Pancreas (tissue), 10 donors: ENCODE data around the gene ADK. TPM values are rescaled to one million over a fixed set of nuclear protein-coding genes. Genes with fewer than 3 reads are reported as not detected.

ENCODE experiments used
- ATAC-seq, 4 donors: fragments of 200-7000 bp; cut with Tn5 transposase; one replicate each; pipeline versions ENCODE4 v1.8.0 to v1.9.1; 2020; ENCODE audit warnings: mild to moderate bottlenecking in 4 of 4, moderate library complexity in 4 of 4
- DNase-seq, 6 donors: peaks; one replicate each; pipeline ENCODE4 v3.0.0-alpha.2; 2020
- FAIRE-seq: peaks from 2 replicates; lab custom pipeline; 2012; peaks lifted over from hg19 to GRCh38; lab: Jason Lieb, UNC
- H3K27ac ChIP-seq, 4 donors: fragments of 200-600 bp; sonication (generic); 1 replicate in 3 of 4; 2 replicates in 1 of 4; pipeline versions ENCODE4 v1.5.0 to v1.8.0; 2020
- H3K27me3 ChIP-seq, 4 donors: fragments of 200-600 bp; one replicate each; pipeline ENCODE4 v1.8.0; 2021
- H3K36me3 ChIP-seq, 3 donors: fragments of 200-600 bp; sonication (generic) in 1 of 3; one replicate each; pipeline versions ENCODE4 v1.5.0 to v1.8.0; 2020 to 2021
- H3K4me1 ChIP-seq, 3 donors: fragments of 200-600 bp; one replicate each; pipeline ENCODE4 v1.8.0; 2021
- H3K4me3 ChIP-seq, 4 donors: fragments of 200-600 bp; sonication (generic) in 2 of 4; one replicate each; pipeline versions ENCODE4 v1.5.0 to v1.8.0; 2020 to 2021
- H3K9me3 ChIP-seq, 4 donors: fragments of 200-600 bp; one replicate each; pipeline ENCODE4 v1.8.0; 2021
- WGBS, 2 donors: extraction: QIAGEN DNeasy Blood & Tissue Kit; methylation state at CpG; one replicate each; pipeline ENCODE4 v1.1.7; 2013; 5-methylcytosine and 5-hydroxymethylcytosine counted together
- intact Hi-C, 3 donors: fragments of 100-400 bp; cut with DNase I; formaldehyde crosslinking; loops; one replicate each; pipeline versions ENCODE4 v1.11.1 to v1.14.2; 2022
- polyA plus RNA-seq, 2 donors: library from polyadenylated mRNA; stranded (reverse); fragments of 200-250 nt; gene quantifications; one replicate each; pipeline ENCODE4 v1.2.3, GENCODE V29; 2013
- total RNA-seq, 6 donors: library from RNA; stranded (reverse); fragmentation: NEBNext Ultra II Directional in 4 of 6; extraction: Animal tissue kit (Norgen Biotek cat#: 25700) in 4 of 6; gene quantifications; one replicate each; pipeline versions ENCODE4 v1.2.1 to v1.2.4, GENCODE V29; 2021 to 2023
- TF ChIP-seq, protein P1 (sequence below), 4 donors: fragments of 200-600 bp; sonication (generic) in 3 of 4; IDR thresholded peaks; one replicate each; pipeline versions ENCODE4 v1.5.0 to v1.8.0; 2021; ENCODE audit warnings: antibody characterized with exemption in 4 of 4
- donor health status: healthy with polysubstance abuse.
- donor health status: DM: no; HTN: no; CAD: no; lungs with moderate emphysema.
- donor health status: DM: no; HTN: no; CAD: no.
- donor health status: control.
- donor health status: control.
- donor health status: Bipolar disorder and iron deficiency.
- donor health status: DM: yes; HTN: yes; CAD: no.
- donor health status: DM: no; HTN: no; CAD: no.
- donor health status: DM: no; HTN: no; CAD: no.
- donor health status: DM: yes; HTN: yes; CAD: no.

The ADK gene
- total and polyA plus RNA-seq, 8 donors = 6.5 to 17.3 (median 13.4) TPM

DNA sequence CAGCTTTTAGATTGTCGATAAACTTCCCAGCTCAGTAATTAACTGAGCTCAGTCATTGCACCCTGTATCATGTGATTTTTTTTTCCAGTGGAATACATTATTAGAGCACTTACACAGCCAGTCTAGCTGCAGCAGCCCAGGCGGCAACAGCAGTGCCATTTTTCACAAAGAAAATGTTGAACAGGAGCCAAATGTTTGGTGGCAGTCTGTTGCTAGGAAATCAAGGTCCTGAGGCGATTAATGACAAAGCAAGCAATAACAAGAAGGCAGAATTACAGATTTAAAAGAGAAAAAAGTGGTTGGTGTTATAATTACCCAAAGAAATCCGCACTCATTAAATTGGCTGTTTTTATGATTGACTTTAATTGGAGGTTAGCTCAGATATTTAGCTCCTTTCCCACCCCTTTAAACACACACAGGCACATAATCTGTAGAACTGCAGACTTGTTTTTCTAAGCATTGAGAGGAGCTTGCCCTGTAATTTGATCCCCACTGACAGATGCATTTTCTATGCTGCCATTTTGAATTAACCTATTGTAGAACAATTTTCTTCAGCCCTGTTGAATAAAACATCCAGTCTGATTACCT, 267.4 kb downstream of the ADK start:
- Histone ChIP-seq H3K36me3 (no peaks in the 10 kb centered on the region), H3K27ac (peak overlapping the region in 3 of 4 donors; percentile 0 to 72 (median 54)), H3K27me3 (no peaks in the 10 kb centered on the region), H3K9me3 (no peaks in the 10 kb centered on the region), H3K4me3 (peak overlapping the region in 1 of 4 donors; percentile 5), H3K4me1 (peaks cover 5 to 15% (median 11%) of the 10 kb centered on the region in 3 donors)
- WGBS, 2 donors = 10 to 12% methylated on average over 4 of the region's 4 CpGs
- intact Hi-C loops = no loop called here
- FAIRE-seq (no peak), ATAC-seq (peak; percentile 92 to 98 (median 96)), DNase-seq (peak in 5 of 6 donors; percentile 45 to 67 (median 61))
- TF ChIP-seq, protein P1, sequence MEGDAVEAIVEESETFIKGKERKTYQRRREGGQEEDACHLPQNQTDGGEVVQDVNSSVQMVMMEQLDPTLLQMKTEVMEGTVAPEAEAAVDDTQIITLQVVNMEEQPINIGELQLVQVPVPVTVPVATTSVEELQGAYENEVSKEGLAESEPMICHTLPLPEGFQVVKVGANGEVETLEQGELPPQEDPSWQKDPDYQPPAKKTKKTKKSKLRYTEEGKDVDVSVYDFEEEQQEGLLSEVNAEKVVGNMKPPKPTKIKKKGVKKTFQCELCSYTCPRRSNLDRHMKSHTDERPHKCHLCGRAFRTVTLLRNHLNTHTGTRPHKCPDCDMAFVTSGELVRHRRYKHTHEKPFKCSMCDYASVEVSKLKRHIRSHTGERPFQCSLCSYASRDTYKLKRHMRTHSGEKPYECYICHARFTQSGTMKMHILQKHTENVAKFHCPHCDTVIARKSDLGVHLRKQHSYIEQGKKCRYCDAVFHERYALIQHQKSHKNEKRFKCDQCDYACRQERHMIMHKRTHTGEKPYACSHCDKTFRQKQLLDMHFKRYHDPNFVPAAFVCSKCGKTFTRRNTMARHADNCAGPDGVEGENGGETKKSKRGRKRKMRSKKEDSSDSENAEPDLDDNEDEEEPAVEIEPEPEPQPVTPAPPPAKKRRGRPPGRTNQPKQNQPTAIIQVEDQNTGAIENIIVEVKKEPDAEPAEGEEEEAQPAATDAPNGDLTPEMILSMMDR (IDR thresholded peaks at IDR 0.05) = no peak

DNA sequence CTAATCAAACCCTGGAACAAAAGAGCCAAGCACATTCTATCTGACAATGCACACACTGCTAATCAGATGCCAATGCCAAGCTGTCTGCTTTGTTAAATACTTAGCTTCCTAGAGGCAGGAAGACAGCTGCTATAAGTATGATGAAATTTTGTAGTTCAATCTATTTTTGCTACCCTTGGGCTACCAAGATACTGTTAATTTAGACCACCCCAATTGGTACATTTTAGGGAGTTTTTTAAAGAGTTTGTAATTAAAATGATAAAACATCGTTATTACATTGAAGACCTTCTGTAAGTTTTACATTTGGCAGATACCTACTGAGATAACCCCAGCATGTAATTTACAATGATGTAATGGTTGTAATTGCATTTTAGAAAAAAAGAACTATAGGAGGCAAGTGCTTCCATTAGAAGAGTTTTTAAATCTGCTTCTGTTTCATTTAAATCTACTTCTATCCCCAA, 268.5 kb downstream of the ADK start:
- Histone ChIP-seq H3K27ac (no peak overlapping the region), H3K4me1 (peaks cover 5 to 15% (median 11%) of the 10 kb centered on the region in 3 donors), H3K9me3 (no peaks in the 10 kb centered on the region), H3K27me3 (no peaks in the 10 kb centered on the region), H3K4me3 (no peak overlapping the region), H3K36me3 (no peaks in the 10 kb centered on the region)
- 61 to 75% methylated on average over 1 of the region's 1 CpG for WGBS, 2 donors
- no peak for DNase-seq
- FAIRE-seq = no peak
- intact Hi-C loops = no loop called here
- ATAC-seq = no peak
- TF ChIP-seq, protein P1 (IDR thresholded peaks at IDR 0.05) = no peak

- ATAC-seq (no peak), FAIRE-seq (no peak), DNase-seq (no peak)
- no peaks in the 10 kb centered on the region for H3K36me3 ChIP-seq
- peaks cover 5 to 15% (median 11%) of the 10 kb centered on the region in 3 donors for H3K4me1 ChIP-seq
- WGBS, 2 donors = 82 to 88% methylated on average over 2 of the region's 2 CpGs
- intact Hi-C loops = no loop called here
- H3K4me3 ChIP-seq = no peak overlapping the region
- TF ChIP-seq, protein P1 (IDR thresholded peaks at IDR 0.05) = peak in 2 of 4 donors; percentile 9 to 17
- no peaks in the 10 kb centered on the region for H3K9me3 ChIP-seq
- no peak overlapping the region for H3K27ac ChIP-seq
- no peaks in the 10 kb centered on the region for H3K27me3 ChIP-seq
Observed at GRCh38 chr10:74419958-74420375, 268.9 kb downstream of the ADK start.

DNA sequence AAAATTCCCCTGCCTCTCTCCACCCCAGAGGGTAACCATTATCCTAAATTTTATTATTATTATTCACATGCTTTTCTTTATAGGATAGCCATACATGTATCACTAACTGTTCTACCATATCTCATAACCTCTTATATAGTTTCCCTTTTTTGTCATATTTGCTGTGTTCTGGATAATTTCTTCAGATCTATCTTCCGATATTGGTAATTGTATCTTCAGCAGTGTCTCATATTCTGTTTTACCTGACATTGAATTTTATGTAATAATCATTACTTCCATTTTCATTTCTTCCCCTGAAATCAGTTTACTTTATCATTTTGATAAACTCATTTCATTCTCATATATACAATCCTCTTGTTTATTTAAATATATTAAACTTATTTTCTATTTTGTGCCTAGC, 273.5 kb downstream of the ADK start:
- Histone ChIP-seq H3K9me3 (no peaks in the 10 kb centered on the region), H3K36me3 (no peaks in the 10 kb centered on the region), H3K27me3 (no peaks in the 10 kb centered on the region), H3K27ac (no peak overlapping the region), H3K4me1 (peaks cover 0 to under 1% (median 0%) of the 10 kb centered on the region in 3 donors), H3K4me3 (no peak overlapping the region)
- ATAC-seq = no peak
- TF ChIP-seq, protein P1 (IDR thresholded peaks at IDR 0.05) = no peak
- intact Hi-C loops = no loop called here
- WGBS, 2 donors = 100% methylated on average over 1 of the region's 1 CpG
- DNase-seq = no peak
- FAIRE-seq = no peak

- Histone ChIP-seq H3K4me1 (no peaks in the 10 kb centered on the region), H3K27me3 (no peaks in the 10 kb centered on the region), H3K27ac (no peak overlapping the region), H3K36me3 (no peaks in the 10 kb centered on the region), H3K4me3 (no peak overlapping the region), H3K9me3 (no peaks in the 10 kb centered on the region)
- DNase-seq (no peak), ATAC-seq (no peak), FAIRE-seq (no peak)
- WGBS, 2 donors = 93 to 97% methylated on average over 2 of the region's 2 CpGs
- TF ChIP-seq, protein P1 (IDR thresholded peaks at IDR 0.05) = no peak
- intact Hi-C loops = no loop called here
Observed at GRCh38 chr10:74425456-74426001, 274.5 kb downstream of the ADK start.
